Ishikawa (cell line): ENCODE results near the gene KIRREL3.

Experiments used
- CREB1 ChIP-seq: IDR thresholded peaks from 2 replicates; pipeline ENCODE4 v1.6.1; 2012; ENCODE audit warnings: low read depth
- EGR1 ChIP-seq: IDR thresholded peaks from 2 replicates; pipeline ENCODE4 v1.6.1; 2012
- EP300 ChIP-seq: IDR thresholded peaks from 2 replicates; pipeline ENCODE4 v1.6.1; 2012; ENCODE audit warnings: borderline replicate concordance
- NFIC ChIP-seq: IDR thresholded peaks from 2 replicates; pipeline ENCODE4 v1.6.1; 2012
- TAF1 ChIP-seq: IDR thresholded peaks from 2 replicates; pipeline ENCODE4 v1.6.1; 2012; ENCODE audit warnings: low read depth, mild to moderate bottlenecking
- TCF12 ChIP-seq: IDR thresholded peaks from 2 replicates; pipeline ENCODE4 v1.6.1; 2012; ENCODE audit warnings: low read depth
- TEAD4 ChIP-seq: IDR thresholded peaks from 2 replicates; pipeline ENCODE4 v1.6.1; 2012
- TF ChIP-seq, protein P1 (sequence below): IDR thresholded peaks from 2 replicates; pipeline ENCODE4 v1.6.1; 2012
- TF ChIP-seq, protein P2 (sequence below): IDR thresholded peaks from 2 replicates; pipeline ENCODE4 v1.6.1; 2012; ENCODE audit warnings: low read depth, mild to moderate bottlenecking

GRCh38 chr11:126400479-126400878 lies 600.1 kb downstream of the KIRREL3 start:
- no peak for TF ChIP-seq TCF12
- TF ChIP-seq, protein P1, sequence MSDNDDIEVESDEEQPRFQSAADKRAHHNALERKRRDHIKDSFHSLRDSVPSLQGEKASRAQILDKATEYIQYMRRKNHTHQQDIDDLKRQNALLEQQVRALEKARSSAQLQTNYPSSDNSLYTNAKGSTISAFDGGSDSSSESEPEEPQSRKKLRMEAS = no peak
- TF ChIP-seq TAF1 = no peak
- TF ChIP-seq, protein P2, sequence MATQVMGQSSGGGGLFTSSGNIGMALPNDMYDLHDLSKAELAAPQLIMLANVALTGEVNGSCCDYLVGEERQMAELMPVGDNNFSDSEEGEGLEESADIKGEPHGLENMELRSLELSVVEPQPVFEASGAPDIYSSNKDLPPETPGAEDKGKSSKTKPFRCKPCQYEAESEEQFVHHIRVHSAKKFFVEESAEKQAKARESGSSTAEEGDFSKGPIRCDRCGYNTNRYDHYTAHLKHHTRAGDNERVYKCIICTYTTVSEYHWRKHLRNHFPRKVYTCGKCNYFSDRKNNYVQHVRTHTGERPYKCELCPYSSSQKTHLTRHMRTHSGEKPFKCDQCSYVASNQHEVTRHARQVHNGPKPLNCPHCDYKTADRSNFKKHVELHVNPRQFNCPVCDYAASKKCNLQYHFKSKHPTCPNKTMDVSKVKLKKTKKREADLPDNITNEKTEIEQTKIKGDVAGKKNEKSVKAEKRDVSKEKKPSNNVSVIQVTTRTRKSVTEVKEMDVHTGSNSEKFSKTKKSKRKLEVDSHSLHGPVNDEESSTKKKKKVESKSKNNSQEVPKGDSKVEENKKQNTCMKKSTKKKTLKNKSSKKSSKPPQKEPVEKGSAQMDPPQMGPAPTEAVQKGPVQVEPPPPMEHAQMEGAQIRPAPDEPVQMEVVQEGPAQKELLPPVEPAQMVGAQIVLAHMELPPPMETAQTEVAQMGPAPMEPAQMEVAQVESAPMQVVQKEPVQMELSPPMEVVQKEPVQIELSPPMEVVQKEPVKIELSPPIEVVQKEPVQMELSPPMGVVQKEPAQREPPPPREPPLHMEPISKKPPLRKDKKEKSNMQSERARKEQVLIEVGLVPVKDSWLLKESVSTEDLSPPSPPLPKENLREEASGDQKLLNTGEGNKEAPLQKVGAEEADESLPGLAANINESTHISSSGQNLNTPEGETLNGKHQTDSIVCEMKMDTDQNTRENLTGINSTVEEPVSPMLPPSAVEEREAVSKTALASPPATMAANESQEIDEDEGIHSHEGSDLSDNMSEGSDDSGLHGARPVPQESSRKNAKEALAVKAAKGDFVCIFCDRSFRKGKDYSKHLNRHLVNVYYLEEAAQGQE = no peak
- no peak for TF ChIP-seq NFIC
- TF ChIP-seq TEAD4 = no peak
- no peak for TF ChIP-seq CREB1
- no peak for TF ChIP-seq EGR1
- no peak for TF ChIP-seq EP300
